Measurements from ENCODE around the gene LSM3. TPM values are rescaled to one million over a fixed set of nuclear protein-coding genes. Genes with fewer than 3 reads are reported as not detected.

Gene LSM3
- total and polyA plus RNA-seq, 4 donors, result 6.4 to 10.3 (median 9.9) TPM

- Histone ChIP-seq H3K9ac (ENCODE audit: insufficient read depth in 1 of 2, low read length in 2 of 2) (no peak overlapping the region), H3K36me3 (ENCODE audit: control insufficient read depth in 4 of 4, insufficient read depth in 4 of 4, low read length in 4 of 4) (no peaks in the 10 kb centered on the region), H3K4me1 (ENCODE audit: control insufficient read depth in 5 of 5, insufficient read depth in 5 of 5, low read length in 5 of 5) (no peaks in the 10 kb centered on the region), H3K27me3 (ENCODE audit: control insufficient read depth in 3 of 3, insufficient read depth in 3 of 3, low read length in 2 of 3) (no peaks in the 10 kb centered on the region), H3K4me3 (no peak overlapping the region), H3K27ac (ENCODE audit: low read depth in 1 of 2, low read length in 1 of 2) (no peak overlapping the region), H3K9me3 (ENCODE audit: control insufficient read depth in 4 of 4, insufficient read depth in 3 of 4, low read length in 3 of 4) (peaks cover 0 to 5% (median 0%) of the 10 kb centered on the region in 4 donors)
- TF ChIP-seq, protein P1, sequence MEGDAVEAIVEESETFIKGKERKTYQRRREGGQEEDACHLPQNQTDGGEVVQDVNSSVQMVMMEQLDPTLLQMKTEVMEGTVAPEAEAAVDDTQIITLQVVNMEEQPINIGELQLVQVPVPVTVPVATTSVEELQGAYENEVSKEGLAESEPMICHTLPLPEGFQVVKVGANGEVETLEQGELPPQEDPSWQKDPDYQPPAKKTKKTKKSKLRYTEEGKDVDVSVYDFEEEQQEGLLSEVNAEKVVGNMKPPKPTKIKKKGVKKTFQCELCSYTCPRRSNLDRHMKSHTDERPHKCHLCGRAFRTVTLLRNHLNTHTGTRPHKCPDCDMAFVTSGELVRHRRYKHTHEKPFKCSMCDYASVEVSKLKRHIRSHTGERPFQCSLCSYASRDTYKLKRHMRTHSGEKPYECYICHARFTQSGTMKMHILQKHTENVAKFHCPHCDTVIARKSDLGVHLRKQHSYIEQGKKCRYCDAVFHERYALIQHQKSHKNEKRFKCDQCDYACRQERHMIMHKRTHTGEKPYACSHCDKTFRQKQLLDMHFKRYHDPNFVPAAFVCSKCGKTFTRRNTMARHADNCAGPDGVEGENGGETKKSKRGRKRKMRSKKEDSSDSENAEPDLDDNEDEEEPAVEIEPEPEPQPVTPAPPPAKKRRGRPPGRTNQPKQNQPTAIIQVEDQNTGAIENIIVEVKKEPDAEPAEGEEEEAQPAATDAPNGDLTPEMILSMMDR (IDR thresholded peaks at IDR 0.05; ENCODE audit: control extremely low read depth, extremely low read depth), result no peak
- DNase-seq (no peak), ATAC-seq (ENCODE audit: insufficient read depth, low FRiP score) (no peak)
Observed at GRCh38 chr3:14218355-14218754, 39.7 kb downstream of the LSM3 start.

- ATAC-seq (ENCODE audit: insufficient read depth, low FRiP score) (no peak), DNase-seq (no peak)
- 91 to 100% methylated on average over 1 of the region's 1 CpG for WGBS, 2 donors
- TF ChIP-seq, protein P1 (IDR thresholded peaks at IDR 0.05; ENCODE audit: control extremely low read depth, extremely low read depth), result no peak
- Histone ChIP-seq H3K9ac (ENCODE audit: insufficient read depth in 1 of 2, low read length in 2 of 2) (no peak overlapping the region), H3K27me3 (ENCODE audit: control insufficient read depth in 3 of 3, insufficient read depth in 3 of 3, low read length in 2 of 3) (no peaks in the 10 kb centered on the region), H3K4me1 (ENCODE audit: control insufficient read depth in 5 of 5, insufficient read depth in 5 of 5, low read length in 5 of 5) (peaks cover 0 to 8% (median 0%) of the 10 kb centered on the region in 5 donors), H3K9me3 (ENCODE audit: control insufficient read depth in 4 of 4, insufficient read depth in 3 of 4, low read length in 3 of 4) (peaks cover 0 to 5% (median 1%) of the 10 kb centered on the region in 4 donors), H3K27ac (ENCODE audit: low read depth in 1 of 2, low read length in 1 of 2) (no peak overlapping the region), H3K36me3 (ENCODE audit: control insufficient read depth in 4 of 4, insufficient read depth in 4 of 4, low read length in 4 of 4) (no peaks in the 10 kb centered on the region), H3K4me3 (no peak overlapping the region)
Observed at GRCh38 chr3:14220933-14221332, 42.3 kb downstream of the LSM3 start.

DNA sequence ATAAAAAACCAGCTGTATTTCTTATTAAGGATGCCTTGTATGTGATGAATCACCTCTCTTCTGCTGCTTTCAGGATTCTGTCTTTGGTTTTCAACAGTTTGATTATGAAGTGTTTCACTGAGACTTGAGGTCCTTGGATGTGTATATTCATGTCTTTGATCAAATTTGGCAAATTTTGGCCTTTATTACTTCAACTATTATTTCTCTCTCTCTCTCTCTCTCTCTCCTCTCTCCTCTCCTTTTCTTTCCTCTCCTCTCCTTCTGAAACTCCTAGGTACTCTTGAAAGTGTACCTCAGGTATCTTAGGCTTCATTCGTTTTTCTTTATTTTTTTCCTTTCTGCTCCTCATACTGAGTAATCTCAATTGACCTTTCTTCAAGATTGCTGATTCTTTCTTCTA, 43.3 kb downstream of the LSM3 start:
- H3K9me3 ChIP-seq (ENCODE audit: control insufficient read depth in 4 of 4, insufficient read depth in 3 of 4, low read length in 3 of 4), result peaks cover 0 to 5% (median 1%) of the 10 kb centered on the region in 4 donors
- 88 to 95% methylated on average over 1 of the region's 1 CpG for WGBS, 2 donors
- TF ChIP-seq, protein P1 (IDR thresholded peaks at IDR 0.05; ENCODE audit: control extremely low read depth, extremely low read depth), result no peak
- H3K27me3 ChIP-seq (ENCODE audit: control insufficient read depth in 3 of 3, insufficient read depth in 3 of 3, low read length in 2 of 3), result no peaks in the 10 kb centered on the region
- H3K4me3 ChIP-seq, result no peak overlapping the region
- H3K4me1 ChIP-seq (ENCODE audit: control insufficient read depth in 5 of 5, insufficient read depth in 5 of 5, low read length in 5 of 5), result peaks cover 0 to 15% (median 0%) of the 10 kb centered on the region in 5 donors
- DNase-seq (no peak), ATAC-seq (ENCODE audit: insufficient read depth, low FRiP score) (no peak)
- no peaks in the 10 kb centered on the region for H3K36me3 ChIP-seq (ENCODE audit: control insufficient read depth in 4 of 4, insufficient read depth in 4 of 4, low read length in 4 of 4)
- H3K27ac ChIP-seq (ENCODE audit: low read depth in 1 of 2, low read length in 1 of 2), result no peak overlapping the region
- no peak overlapping the region for H3K9ac ChIP-seq (ENCODE audit: insufficient read depth in 1 of 2, low read length in 2 of 2)

- DNase-seq, result no peak
- Histone ChIP-seq H3K9ac (ENCODE audit: insufficient read depth in 1 of 2, low read length in 2 of 2) (no peak overlapping the region), H3K27me3 (ENCODE audit: control insufficient read depth in 3 of 3, insufficient read depth in 3 of 3, low read length in 2 of 3) (no peaks in the 10 kb centered on the region), H3K36me3 (ENCODE audit: control insufficient read depth in 4 of 4, insufficient read depth in 4 of 4, low read length in 4 of 4) (no peaks in the 10 kb centered on the region), H3K27ac (ENCODE audit: low read depth in 1 of 2, low read length in 1 of 2) (no peak overlapping the region), H3K4me1 (ENCODE audit: control insufficient read depth in 5 of 5, insufficient read depth in 5 of 5, low read length in 5 of 5) (peaks cover 0 to 15% (median 0%) of the 10 kb centered on the region in 5 donors), H3K4me3 (no peak overlapping the region), H3K9me3 (ENCODE audit: control insufficient read depth in 4 of 4, insufficient read depth in 3 of 4, low read length in 3 of 4) (peaks cover 0 to 5% (median 1%) of the 10 kb centered on the region in 4 donors)
- 28 to 32% methylated on average over 1 of the region's 1 CpG for WGBS, 2 donors
- TF ChIP-seq, protein P1 (IDR thresholded peaks at IDR 0.05; ENCODE audit: control extremely low read depth, extremely low read depth), result no peak
- ATAC-seq (ENCODE audit: insufficient read depth, low FRiP score), result no peak
Observed at GRCh38 chr3:14222457-14222856, 43.8 kb downstream of the LSM3 start.

All from lung (tissue), 12 donors.